ENCODE measurements around the gene DCUN1D5.
"Not testable (repeated sequence)": the region's sequence is repeated elsewhere in the genome, so short reads cannot be mapped to it uniquely, and the experiment has no call there.

- not testable (repeated sequence) for TF ChIP-seq ATF2 (CRISPR knock-in tag; IDR thresholded peaks at IDR 0.05); YY1 (IDR thresholded peaks at IDR 0.05; ENCODE audit: borderline replicate concordance in 1 of 3, control insufficient read depth in 1 of 3, extremely low read depth in 1 of 3, insufficient read depth in 3 of 3, insufficient read length in 1 of 3, insufficient replicate concordance in 2 of 3, low read depth in 1 of 3, low read length in 2 of 3); NBN (IDR thresholded peaks at IDR 0.05; ENCODE audit: low read depth); ZNF79 (CRISPR knock-in tag; IDR thresholded peaks at IDR 0.05; ENCODE audit: low read depth); KDM1A (IDR thresholded peaks at IDR 0.05); RHOXF2B (CRISPR knock-in tag; conservative IDR thresholded peaks at IDR 0.05); EP300 (IDR thresholded peaks at IDR 0.05; ENCODE audit: low read length); HNRNPK (IDR thresholded peaks at IDR 0.05; ENCODE audit: low read depth, low read length, poor library complexity, severe bottlenecking); ZNF146 (CRISPR knock-in tag; IDR thresholded peaks at IDR 0.05; ENCODE audit: unreplicated experiment); EGR1 (conservative IDR thresholded peaks at IDR 0.05); POLR2A (conservative IDR thresholded peaks at IDR 0.05); CREB1 (IDR thresholded peaks at IDR 0.05); CREB1 (CRISPR knock-in tag; IDR thresholded peaks at IDR 0.05)
Measured at GRCh38 chr11:103028304-103029020, 63.5 kb downstream of the DCUN1D5 start.
